NCI-H1105 (cell line): Measurements from ENCODE around the gene RXFP1.

Source experiments
- DNase-seq: peaks from one replicate; lab custom pipeline; 2025; lab: John Stamatoyannopoulos, UW

RXFP1 gene

DNA sequence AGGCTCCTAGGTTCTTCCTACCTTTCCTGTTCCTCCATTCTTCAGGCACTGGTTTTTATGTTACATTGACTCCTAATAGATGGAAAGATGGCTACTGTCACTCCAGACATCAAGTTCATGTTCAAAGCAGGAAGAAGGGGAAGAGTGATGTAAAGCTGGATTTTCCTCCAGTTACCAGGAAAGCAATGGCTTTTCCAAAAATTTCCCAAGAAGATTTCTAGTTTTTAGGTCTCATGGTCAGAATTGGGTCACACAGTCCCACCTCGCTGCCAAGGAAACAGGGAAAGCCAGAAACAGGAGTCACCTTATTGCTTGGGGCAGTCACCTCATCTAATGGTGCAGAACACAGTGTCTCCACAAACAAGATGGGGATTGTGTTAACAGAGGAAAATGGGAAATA is 21.5 kb downstream of the RXFP1 start:
- DNase-seq, result no peak

DNA sequence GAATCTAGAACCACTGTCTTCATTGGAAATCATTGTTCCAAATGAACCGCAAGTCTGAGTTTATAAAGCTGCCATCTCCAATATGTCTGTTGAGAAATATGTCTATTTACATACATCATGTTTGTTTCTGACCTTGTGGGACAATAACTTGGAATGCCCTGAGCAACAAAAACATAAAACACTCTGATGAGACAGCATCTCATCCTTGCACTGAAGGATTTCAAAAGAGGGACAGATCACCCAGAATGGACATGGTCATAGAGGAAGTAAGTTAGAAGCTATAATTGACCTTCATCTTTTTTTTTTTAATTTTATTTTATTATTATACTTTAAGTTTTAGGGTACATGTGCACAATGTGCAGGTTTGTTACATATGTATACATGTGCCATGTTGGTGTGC is 22.5 kb downstream of the RXFP1 start:
- DNase-seq, result no peak

DNA sequence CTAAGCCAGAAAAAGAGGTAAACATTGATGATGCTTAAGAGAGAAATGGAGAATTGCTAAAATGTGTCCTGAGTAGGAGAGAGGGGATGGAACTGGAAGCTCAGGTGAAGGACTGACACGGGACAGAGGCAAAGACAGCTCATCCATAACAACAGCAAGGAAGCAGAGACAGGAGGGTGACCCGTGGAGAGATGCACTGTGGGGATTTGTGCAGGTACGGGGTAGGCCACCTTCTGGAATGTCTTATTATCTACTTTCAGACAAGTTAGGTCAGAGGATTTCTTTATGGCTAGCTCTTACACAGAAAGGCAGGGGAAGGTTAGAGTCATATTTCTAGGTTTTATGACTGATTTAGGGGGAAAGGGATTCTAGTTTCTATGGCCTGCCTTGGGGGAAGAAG is 31.7 kb downstream of the RXFP1 start:
- no peak for DNase-seq

DNA sequence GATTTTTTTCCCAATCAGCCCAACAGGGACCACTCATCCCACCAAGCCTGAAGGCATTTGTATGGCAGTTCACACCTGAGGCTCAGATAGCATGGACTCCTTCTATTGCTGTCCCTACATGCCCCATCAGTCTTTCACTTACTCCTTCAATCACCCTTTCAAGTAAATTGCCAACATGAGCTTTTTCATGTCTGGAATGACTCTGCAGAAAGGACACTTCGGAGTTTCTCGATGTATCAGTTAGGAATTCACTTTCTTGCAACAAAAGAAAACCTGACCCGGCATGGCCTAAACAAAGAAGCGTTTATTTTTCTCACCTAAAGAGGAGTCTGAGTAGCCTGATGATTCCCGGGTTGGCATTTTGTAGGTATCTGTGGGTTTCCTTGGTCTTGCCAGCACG is 38.6 kb downstream of the RXFP1 start:
- DNase-seq, result no peak

DNA sequence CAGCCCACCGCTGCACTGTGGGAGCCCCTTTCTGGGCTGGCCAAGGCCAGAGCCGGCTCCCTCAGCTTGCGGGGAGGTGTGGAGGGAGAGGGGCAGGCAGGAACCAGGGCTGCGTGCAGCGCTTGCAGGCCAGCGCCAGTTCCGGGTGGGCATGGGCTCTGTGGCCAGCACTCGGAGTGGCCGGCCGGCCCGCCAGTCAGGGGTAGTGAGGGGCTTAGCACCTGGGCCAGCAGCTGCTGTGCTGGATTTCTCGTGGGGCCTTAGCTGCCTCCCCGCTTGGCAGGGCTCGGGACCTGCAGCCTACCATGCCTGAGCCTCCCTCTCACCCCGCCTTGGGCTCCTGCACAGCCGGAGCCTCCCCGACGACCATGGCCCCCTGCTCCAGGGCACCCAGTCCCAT is 45.2 kb downstream of the RXFP1 start:
- DNase-seq, result no peak

DNA sequence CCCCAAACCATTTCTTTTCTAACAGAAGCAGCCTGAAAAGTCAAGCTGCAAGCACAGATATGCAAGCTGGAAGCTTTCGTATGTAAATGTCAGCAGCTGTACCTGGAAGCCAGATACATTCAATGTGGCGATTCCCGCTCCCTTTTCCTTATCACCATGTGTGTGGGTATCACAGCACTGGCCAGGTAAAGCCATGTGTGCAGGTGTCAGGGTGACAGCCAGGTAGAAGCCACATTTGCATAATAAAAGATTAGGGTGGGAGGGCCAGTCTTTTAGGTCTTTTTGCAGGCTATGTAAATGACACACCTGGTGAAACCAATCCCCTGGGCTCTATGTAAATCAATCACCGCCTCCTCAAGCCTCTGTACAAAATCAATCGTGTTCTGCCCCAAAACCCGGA is 50.1 kb downstream of the RXFP1 start:
- DNase-seq, result no peak

DNA sequence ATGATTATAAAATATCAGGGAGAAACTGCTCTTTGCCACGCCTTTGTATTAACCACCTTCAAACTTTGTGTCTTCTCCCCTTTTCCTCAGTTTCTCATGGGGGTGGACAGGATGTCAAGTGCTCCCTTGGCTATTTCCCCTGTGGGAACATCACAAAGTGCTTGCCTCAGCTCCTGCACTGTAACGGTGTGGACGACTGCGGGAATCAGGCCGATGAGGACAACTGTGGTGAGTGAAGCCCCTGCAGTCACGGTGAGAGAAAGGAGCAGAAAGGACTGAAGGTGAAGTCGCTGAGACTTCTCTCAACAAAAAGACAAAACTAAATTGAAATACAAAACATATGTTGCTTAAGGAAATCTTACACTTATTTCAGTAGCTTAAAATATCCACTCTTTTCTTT is 50.9 kb downstream of the RXFP1 start:
- no peak for DNase-seq

DNA sequence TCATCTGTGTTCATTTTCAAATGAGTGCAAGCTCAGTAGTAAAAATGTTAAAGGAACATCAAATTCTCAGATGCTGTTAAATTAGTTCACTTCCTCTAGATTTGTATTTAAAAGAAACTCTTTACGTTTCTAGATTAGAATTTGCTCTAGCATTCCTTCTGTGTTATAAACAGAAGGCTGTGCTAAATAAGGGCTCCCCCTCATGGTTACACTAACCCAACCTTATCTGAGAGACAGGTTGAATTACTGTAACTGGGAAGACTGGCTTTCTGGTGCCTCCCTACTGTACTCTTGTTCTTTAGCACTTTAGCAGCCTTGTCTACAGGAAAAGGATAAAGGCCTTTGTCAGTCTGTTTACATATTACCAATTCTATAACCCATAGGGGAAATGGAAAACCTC is 56.8 kb downstream of the RXFP1 start:
- DNase-seq, result no peak

DNA sequence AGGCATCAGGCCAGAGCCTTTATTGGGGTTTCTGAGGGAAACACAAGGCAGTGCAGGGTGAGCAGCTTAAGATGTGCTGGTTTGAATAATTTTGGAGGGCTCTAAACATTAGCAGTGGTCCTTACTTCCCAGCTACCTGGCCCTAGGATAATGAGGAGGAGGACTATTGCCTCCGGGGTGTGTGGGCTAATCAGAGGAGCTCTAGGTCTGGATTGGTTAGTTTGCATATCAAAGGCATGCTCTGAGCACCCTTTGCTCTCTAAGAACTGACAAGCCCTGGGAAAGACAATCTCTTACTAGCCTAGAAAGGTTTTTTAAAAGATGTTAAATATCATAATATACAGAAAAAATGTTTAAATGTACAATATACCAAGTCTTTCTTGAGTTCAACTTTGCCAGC is 58.4 kb downstream of the RXFP1 start:
- DNase-seq, result no peak

DNA sequence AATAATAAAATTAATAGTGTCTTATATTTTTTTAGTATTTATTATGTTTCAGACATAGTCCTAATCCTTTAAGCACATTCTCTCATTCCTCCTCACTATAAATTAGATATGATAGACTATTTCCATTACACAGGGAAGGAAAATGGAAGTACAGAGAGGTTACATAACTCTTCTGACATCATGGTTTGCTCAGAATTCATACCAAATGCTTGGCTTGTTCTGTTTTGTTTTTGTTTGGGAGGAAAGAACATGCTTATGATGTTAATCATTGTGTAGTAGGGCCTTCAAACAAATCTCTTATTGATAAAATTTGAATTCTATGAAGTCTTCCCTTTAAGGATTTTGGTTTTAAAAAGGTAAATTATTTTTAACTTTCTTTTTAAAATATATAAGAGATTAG is 59.5 kb downstream of the RXFP1 start:
- no peak for DNase-seq

DNA sequence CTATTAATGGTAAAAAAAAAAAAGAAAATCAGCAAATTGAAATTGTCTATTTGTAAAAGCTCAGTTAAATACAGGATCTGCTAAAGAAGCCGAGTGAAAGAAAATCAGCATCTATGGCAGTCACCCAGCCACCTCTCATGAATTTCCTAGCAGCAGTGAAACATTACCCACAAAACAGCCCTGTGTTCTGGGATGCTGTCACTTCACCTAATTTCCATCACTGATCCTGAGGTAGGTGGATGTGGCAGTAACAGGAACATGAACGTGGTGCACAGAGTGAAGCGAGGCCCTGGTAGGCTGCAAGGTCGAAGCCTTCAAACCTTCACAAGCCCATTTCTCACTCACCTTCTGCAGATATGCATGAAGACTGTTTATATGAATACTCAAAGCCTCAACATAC is 65.2 kb downstream of the RXFP1 start:
- DNase-seq, result no peak

DNA sequence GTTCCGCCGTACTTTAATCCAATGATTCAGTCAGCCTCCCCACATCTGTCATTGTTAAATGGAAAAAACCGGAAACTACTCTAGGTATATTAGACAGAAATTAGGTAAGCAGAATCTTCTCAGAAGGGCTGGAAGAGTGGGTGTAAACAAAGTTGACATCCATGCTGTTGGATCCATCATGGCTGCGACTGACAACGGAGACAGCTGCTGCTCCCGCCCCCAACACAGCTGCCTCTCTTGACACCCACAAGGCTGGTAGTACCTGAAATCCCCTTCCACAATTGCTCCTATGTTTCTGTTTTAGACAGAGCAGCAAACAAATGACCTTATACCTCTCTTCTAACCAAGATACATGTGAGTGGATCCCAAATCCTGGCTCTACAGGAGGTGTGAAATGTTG is 66.6 kb downstream of the RXFP1 start:
- no peak for DNase-seq

DNA sequence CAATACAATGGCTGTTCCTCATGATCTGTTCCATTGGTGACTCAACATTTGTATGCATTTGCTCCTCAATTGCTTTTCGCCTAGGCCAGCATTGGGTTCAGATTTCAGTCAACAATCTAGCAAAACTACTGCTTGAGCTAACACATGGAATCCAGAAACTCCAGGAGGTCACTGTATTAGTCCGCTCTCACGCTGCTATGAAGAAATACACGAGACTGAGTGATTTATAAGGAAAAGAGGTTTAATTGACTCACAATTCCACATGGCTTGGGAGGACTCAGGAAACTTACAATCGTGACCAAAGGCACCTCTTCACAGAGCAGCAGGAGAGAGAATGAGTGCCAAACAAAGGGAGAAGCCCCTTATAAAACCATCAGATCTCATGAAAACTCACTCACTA is 67.1 kb downstream of the RXFP1 start:
- no peak for DNase-seq

DNA sequence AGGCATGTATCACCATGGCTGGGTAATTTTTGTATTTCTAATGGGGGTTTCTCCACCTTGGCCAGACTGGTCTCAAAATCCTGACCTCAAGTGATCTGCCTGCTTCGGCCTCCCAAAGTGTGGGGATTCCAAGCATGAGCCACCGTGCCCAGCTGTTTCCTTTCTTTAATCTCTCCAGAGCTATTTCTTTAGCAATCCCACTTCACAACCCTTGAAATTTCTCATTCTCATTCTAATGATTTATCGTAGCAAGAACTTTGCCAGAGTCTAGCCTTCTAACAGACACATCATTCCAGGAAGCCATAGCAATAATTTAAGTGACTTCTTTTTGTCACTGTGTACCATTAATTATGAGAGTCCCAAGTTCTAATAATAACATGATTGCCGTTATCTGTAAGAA is 68.6 kb downstream of the RXFP1 start:
- no peak for DNase-seq

DNA sequence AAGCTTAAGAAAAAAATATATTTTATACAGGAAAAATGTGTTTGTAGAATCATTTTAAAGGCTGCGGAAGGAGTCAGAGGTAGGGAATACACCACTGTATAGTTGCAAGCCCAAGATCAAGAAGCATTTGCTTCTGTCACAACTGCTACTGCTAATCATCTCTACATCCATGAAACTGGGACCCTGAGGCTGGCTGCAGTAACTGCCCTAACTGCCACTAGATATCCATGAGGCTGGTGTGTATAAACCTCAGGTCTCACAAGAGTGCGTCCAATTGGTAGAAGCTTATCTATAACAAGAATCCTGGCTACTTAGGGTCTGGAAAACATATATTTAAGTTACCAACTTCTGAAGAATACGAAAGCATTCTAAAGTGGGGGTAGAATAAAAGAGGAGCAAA is 69.1 kb downstream of the RXFP1 start:
- no peak for DNase-seq

DNA sequence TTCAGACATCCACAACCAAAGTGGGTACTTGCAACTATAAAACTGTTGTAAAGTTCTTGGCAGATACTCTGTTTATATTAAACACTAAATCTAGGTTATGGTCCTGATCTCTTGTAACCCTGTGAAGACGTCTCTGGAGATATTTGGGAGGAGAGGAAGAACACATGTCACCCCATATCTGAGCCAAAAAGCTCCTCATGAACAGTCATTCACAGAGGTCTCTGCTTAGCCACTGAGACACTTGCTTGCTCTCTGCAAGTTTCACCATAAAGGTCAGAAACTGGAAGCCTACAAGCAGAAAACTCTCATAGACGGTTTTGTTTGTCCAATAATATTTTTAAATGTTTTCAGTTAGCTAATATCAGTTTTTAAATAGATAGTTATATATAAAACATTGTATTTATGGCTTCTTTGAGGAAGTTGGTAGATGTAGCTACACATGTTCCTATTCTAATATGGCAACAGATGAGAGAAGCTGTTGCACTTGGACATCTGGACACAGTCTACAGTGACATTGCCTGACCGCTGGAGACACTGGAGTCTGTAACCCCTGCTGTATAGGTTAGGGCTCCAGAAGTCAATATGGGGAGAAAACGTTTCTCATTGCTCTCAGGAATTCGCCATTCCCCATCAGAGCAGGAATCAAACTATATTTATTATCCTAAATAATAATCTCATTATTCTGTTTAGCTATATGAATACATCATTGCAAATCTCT is 76.4 kb downstream of the RXFP1 start:
- DNase-seq, result no peak

DNA sequence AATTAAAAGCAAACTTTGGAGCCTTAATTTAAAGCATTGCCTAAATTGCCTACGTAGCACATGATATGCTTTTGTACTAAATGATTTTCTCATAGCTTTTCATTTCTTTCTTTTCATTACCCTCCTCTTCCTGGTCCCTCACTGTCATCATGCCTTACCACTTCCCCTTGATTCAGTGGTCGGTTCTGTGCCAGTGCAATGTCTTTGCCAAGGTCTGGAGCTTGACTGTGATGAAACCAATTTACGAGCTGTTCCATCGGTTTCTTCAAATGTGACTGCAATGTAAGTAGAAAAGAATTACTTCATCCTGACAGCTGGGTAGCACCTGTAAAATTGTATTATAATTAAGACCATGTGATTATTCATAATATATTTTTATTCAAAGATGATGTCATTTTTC is 77.5 kb downstream of the RXFP1 start:
- DNase-seq, result no peak

DNA sequence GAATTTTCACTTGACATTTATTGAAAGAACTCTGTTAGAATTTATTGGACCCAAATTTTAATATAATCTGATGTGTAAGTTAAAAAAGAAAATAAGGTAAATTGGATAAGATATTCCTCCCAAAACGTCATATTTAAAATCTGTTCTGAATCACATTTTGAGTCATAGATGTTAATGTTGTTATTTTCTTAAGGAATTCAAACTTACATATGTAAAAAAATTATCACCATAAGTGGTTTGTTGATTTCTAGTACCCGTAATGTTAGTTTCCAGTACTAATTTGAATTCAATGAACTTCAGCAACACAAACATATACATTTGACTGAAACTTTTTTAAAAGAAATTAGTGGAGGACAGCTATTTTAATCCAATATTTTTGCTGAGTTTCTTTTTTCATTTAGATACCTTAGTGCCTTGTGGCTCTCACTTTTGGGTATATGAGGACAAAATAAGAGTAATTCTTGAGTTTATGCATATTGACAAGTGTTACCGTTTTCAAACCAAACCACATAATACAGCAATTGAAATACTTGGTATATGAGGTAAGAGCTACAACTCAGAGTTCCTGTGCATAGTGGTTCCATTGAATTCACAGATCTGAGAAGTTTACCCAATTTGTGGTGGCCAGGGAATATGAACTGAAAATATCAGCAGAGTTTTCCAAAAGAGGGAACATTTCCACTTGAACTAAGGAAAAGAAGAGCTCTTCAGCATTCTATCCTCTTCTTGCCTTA is 78.2 kb downstream of the RXFP1 start:
- DNase-seq, result no peak

DNA sequence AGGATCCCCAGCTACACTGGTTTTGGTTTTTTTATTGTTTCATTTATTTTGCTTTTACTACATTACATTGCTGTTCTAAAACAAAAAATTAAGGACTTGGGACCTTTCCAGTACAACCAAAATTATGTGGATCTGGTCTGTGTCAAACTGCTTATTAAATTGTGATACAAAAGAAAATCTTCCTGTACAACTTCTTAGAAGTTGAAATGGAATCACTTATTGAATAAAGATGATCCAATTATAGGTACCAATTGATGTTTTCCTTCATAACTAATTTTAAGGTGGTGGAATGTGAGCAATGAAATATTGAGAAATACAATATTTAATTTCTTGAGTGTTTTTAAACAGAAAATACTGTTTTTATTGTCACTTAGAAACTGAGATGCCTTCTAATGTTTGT is 82.7 kb downstream of the RXFP1 start:
- DNase-seq, result no peak

DNA sequence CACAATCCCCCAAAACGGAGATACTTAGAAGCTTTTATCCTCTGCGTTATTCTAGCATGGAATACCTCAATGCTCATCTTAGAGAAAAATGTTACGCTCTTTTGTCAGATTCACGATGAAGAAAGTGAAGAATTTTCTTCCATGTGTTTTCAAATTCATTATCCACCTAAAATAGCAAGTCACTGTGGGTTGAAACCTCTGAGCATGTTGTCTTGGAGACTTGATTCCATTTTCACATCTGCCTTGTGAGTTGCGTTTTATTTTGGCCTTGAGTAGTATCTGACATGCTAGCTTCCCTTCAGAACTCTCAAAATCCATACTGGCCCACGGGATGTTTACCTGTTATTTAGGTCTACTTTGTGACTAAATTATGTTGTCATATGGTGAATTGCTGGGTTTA is 83.7 kb downstream of the RXFP1 start:
- DNase-seq, result no peak

DNA sequence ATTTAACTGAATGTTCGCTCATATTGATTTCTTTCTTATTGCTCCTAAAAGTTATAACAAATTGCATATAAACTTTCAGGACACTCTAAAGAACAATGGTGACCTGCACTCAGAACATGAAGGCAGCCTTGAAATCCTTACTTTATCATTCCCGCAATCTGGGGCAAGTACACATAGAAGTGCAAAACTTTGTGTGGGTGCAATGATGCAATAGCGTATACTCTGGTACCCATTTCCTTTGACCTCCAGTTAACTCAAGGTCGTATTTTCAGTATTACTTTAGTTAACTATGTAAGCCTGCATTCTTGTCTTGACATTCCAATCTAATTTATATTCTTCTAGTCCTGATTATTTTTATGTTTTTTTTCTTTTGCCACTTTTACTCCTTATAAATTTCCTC is 85.3 kb downstream of the RXFP1 start:
- no peak for DNase-seq

DNA sequence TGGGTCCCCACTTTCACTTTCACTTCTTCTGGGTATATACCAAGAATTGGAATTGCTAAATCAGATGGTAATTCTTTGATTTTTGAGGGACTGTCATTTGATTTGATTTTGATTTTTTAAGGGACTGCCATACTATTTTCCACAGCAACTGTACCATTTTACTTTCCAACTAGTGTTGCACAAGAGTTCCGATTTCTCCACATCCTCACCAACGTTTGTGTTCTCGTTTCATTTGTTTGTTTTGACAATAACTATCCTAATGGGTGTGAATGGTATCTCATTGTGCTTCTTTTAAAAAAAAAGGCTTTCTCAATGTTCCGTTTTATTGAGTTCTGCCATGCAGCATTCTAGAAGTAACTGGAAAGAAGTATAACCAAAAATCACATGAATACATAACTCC is 87.4 kb downstream of the RXFP1 start:
- no peak for DNase-seq

DNA sequence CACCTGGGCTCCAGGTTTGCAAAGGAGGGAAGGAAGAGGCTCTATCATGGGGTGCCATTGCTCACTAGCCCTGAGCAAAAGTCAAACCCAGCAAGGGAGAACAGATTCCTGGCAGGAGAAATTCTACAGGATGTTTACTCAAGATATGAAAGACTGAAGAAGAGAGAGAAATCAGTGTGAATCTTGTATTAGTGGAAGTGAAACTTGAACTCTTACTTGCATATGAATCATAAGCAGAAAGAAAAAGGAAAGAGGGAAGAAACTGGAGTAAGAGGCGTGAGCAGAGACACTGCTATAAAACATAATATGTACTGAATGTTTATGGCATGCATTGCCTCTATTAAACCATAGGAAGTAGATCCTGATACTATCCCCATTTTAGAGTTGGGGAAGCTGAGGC is 89.1 kb downstream of the RXFP1 start:
- DNase-seq, result no peak

DNA sequence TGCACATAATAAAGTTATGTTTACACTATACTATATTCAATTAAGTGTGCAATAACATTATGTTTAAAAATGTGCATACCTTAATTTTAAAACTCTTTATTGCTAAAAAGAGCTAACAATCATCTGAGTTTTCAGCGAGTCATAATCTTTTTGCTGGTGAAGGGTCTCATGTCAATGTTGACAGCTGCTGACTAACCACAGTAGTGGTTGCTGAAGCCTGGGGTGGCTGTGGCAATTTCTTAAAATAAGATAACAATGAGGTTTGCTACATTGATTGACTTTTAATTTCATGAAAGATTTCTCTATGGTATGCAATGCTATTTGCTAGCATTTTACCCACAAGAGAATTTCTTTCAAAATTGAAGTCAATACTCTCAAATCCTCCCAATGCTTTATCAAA is 91.4 kb downstream of the RXFP1 start:
- DNase-seq, result no peak
